ENCODE data around the gene TBCK. TPM values are rescaled to one million over a fixed set of nuclear protein-coding genes. Genes with fewer than 3 reads are reported as not detected.

The TBCK gene
- total and polyA plus RNA-seq, 2 donors (not counting 3 experiments of a cell fraction or from before 2014, with no cell fraction given) = 18.2 to 38.6 TPM

- Histone ChIP-seq H4K20me1 (replicated peaks; ENCODE audit: control insufficient read depth, extremely low read depth, insufficient read depth, low read length) (no peaks in the 10 kb centered on the region), H3K4me1 (ENCODE audit: control insufficient read depth, extremely low read depth, insufficient read depth, low read length) (peaks cover 15% of the 10 kb centered on the region), H3K27me3 (ENCODE audit: control insufficient read depth in 2 of 2, insufficient read depth in 2 of 2, low read length in 2 of 2) (no peaks in the 10 kb centered on the region), H3K4me3 (replicated peaks in 1 of 3; ENCODE audit: insufficient read depth in 1 of 3, low read depth in 1 of 3, low read length in 3 of 3) (no peak overlapping the region), H3K36me3 (ENCODE audit: control insufficient read depth in 2 of 2, extremely low read depth in 1 of 2, insufficient read depth in 2 of 2, low read length in 2 of 2) (no peaks in the 10 kb centered on the region), H3K27ac (ENCODE audit: insufficient read depth, low read depth, low read length) (no peak overlapping the region), H3K9ac (replicated peaks; ENCODE audit: extremely low read depth, insufficient read depth, low read length) (no peak overlapping the region), H3K9me1 (replicated peaks; ENCODE audit: control insufficient read depth, extremely low read depth, insufficient read depth, low read length) (no peaks in the 10 kb centered on the region), H3K4me2 (ENCODE audit: insufficient read depth, low read length) (peak overlapping the region; percentile 47), H2AFZ (ENCODE audit: low read depth, low read length) (no peak overlapping the region), H3K79me2 (ENCODE audit: control insufficient read depth, insufficient read depth, low read length) (no peaks in the 10 kb centered on the region), H3K9me3 (replicated peaks; ENCODE audit: control insufficient read depth, insufficient read depth, low read length) (no peaks in the 10 kb centered on the region)
- dilution Hi-C loops (cut with MboI; ENCODE audit: extremely low pct_ligation_motif_present, low sequenced_read_pairs) (no loop called here), intact Hi-C loops (cut with micrococcal nuclease) (loop anchor here (2.0 to 10.0 kb wide), 2 partner anchors 72 to 348 kb away; no protein-coding TSS in a partner anchor)
- DNase-seq (ENCODE audit: low read depth, low spot score) (peak; percentile 82), FAIRE-seq (peak; percentile 66)
- ChIA-PET POLR2A (no interaction called here), CTCF (interaction anchor here (0.7 to 1.4 kb wide), 2 partner anchors 10 to 348 kb away, joined by 3 read pairs; no protein-coding TSS in a partner anchor)
- TF ChIP-seq JUN (IDR thresholded peaks at IDR 0.05; ENCODE audit: borderline replicate concordance, insufficient read depth, insufficient read length, low read depth) (peak; percentile 32), POLR2AphosphoS5 (IDR thresholded peaks at IDR 0.05; ENCODE audit: insufficient read depth, low read depth, low read length) (peak; percentile 92), GATA2 (IDR thresholded peaks at IDR 0.05; ENCODE audit: insufficient read depth, insufficient read length, low read depth, low read length) (peak; percentile 94), CTCF (IDR thresholded peaks at IDR 0.05; ENCODE audit: extremely low read depth in 1 of 2, insufficient read depth in 1 of 2, low read depth in 1 of 2, low read length in 2 of 2) (no peak), FOS (IDR thresholded peaks at IDR 0.05; ENCODE audit: borderline replicate concordance, insufficient read depth, low read length) (peak; percentile 24), POLR2A (IDR thresholded peaks at IDR 0.05; ENCODE audit: low read depth, low read length) (no peak), MAX (IDR thresholded peaks at IDR 0.05; ENCODE audit: insufficient read depth, insufficient read length) (no peak), MYC (IDR thresholded peaks at IDR 0.05; ENCODE audit: low read depth, low read length) (no peak), EZH2 (IDR thresholded peaks at IDR 0.05; ENCODE audit: borderline replicate concordance, low read depth, low read length, severe bottlenecking) (no peak)
- BruUV-seq (replicated peaks) = no TSS peak
These were observed 253.5 kb downstream of the TBCK start for GRCh38 chr4:106062452-106062875.
